ENCODE measurements around the gene GPR55. TPM values are rescaled to one million over a fixed set of nuclear protein-coding genes. Genes with fewer than 3 reads are reported as not detected.

Gene GPR55
- total and polyA plus RNA-seq, 2 donors (not counting 3 experiments of a cell fraction or from before 2014, with no cell fraction given): not detected

- BruUV-seq (replicated peaks): no TSS peak
- Histone ChIP-seq H3K9ac (replicated peaks; ENCODE audit: extremely low read depth, insufficient read depth, low read length) (no peak overlapping the region), H3K4me1 (ENCODE audit: control insufficient read depth, extremely low read depth, insufficient read depth, low read length) (no peaks in the 10 kb centered on the region), H3K9me3 (replicated peaks; ENCODE audit: control insufficient read depth, insufficient read depth, low read length) (no peaks in the 10 kb centered on the region), H3K4me3 (replicated peaks in 1 of 3; ENCODE audit: insufficient read depth in 1 of 3, low read depth in 1 of 3, low read length in 3 of 3) (no peak overlapping the region), H3K4me2 (ENCODE audit: insufficient read depth, low read length) (no peak overlapping the region), H3K27ac (ENCODE audit: insufficient read depth, low read depth, low read length) (no peak overlapping the region), H3K36me3 (ENCODE audit: control insufficient read depth in 2 of 2, extremely low read depth in 1 of 2, insufficient read depth in 2 of 2, low read length in 2 of 2) (no peaks in the 10 kb centered on the region), H2AFZ (ENCODE audit: low read depth, low read length) (no peak overlapping the region), H4K20me1 (replicated peaks; ENCODE audit: control insufficient read depth, extremely low read depth, insufficient read depth, low read length) (no peaks in the 10 kb centered on the region), H3K79me2 (ENCODE audit: control insufficient read depth, insufficient read depth, low read length) (no peaks in the 10 kb centered on the region), H3K27me3 (ENCODE audit: control insufficient read depth in 2 of 2, insufficient read depth in 2 of 2, low read length in 2 of 2) (no peaks in the 10 kb centered on the region), H3K9me1 (replicated peaks; ENCODE audit: control insufficient read depth, extremely low read depth, insufficient read depth, low read length) (no peaks in the 10 kb centered on the region)
- FAIRE-seq (no peak), DNase-seq (ENCODE audit: low read depth, low spot score) (no peak)
- intact Hi-C loops (cut with micrococcal nuclease) (no loop called here), dilution Hi-C loops (cut with MboI; ENCODE audit: extremely low pct_ligation_motif_present, low sequenced_read_pairs) (no loop called here)
- POLR2A ChIA-PET: no interaction called here
- CTCF ChIA-PET: interaction anchor here (1.0 to 1.3 kb wide), 2 partner anchors 57 to 82 kb away, joined by 3 to 5 read pairs; no protein-coding TSS in a partner anchor
- no peak for TF ChIP-seq POLR2A (IDR thresholded peaks at IDR 0.05; ENCODE audit: low read depth, low read length)
Observed at GRCh38 chr2:230930149-230930780, 5.2 kb upstream of the GPR55 start.

GRCh38 chr2:230929381-230930148 lies 4.5 kb upstream of the GPR55 start:
- no peak for FAIRE-seq
- POLR2A ChIA-PET: no interaction called here
- H3K4me1 ChIP-seq (ENCODE audit: control insufficient read depth, extremely low read depth, insufficient read depth, low read length): no peaks in the 10 kb centered on the region

More at GRCh38 chr2:230929381-230930148, 4.5 kb upstream of the GPR55 start:
- Histone ChIP-seq H3K79me2 (ENCODE audit: control insufficient read depth, insufficient read depth, low read length) (no peaks in the 10 kb centered on the region), H2AFZ (ENCODE audit: low read depth, low read length) (no peak overlapping the region), H3K9me3 (replicated peaks; ENCODE audit: control insufficient read depth, insufficient read depth, low read length) (no peaks in the 10 kb centered on the region), H3K4me3 (replicated peaks in 1 of 3; ENCODE audit: insufficient read depth in 1 of 3, low read depth in 1 of 3, low read length in 3 of 3) (no peak overlapping the region), H3K27me3 (ENCODE audit: control insufficient read depth in 2 of 2, insufficient read depth in 2 of 2, low read length in 2 of 2) (no peaks in the 10 kb centered on the region), H3K9me1 (replicated peaks; ENCODE audit: control insufficient read depth, extremely low read depth, insufficient read depth, low read length) (no peaks in the 10 kb centered on the region), H3K4me2 (ENCODE audit: insufficient read depth, low read length) (no peak overlapping the region), H3K36me3 (ENCODE audit: control insufficient read depth in 2 of 2, extremely low read depth in 1 of 2, insufficient read depth in 2 of 2, low read length in 2 of 2) (no peaks in the 10 kb centered on the region), H3K9ac (replicated peaks; ENCODE audit: extremely low read depth, insufficient read depth, low read length) (no peak overlapping the region), H4K20me1 (replicated peaks; ENCODE audit: control insufficient read depth, extremely low read depth, insufficient read depth, low read length) (no peaks in the 10 kb centered on the region), H3K27ac (ENCODE audit: insufficient read depth, low read depth, low read length) (no peak overlapping the region)
- BruUV-seq (replicated peaks): no TSS peak
- DNase-seq (ENCODE audit: low read depth, low spot score): no peak
- CTCF ChIA-PET: interaction anchor here (1.0 to 1.3 kb wide), 2 partner anchors 57 to 81 kb away, joined by 3 to 5 read pairs; no protein-coding TSS in a partner anchor
- dilution Hi-C loops (cut with MboI; ENCODE audit: extremely low pct_ligation_motif_present, low sequenced_read_pairs) (no loop called here), intact Hi-C loops (cut with micrococcal nuclease) (no loop called here)
- TF ChIP-seq POLR2A (IDR thresholded peaks at IDR 0.05; ENCODE audit: low read depth, low read length) (no peak), MYC (IDR thresholded peaks at IDR 0.05; ENCODE audit: low read depth, low read length) (no peak), MAX (IDR thresholded peaks at IDR 0.05; ENCODE audit: insufficient read depth, insufficient read length) (no peak), GATA2 (IDR thresholded peaks at IDR 0.05; ENCODE audit: insufficient read depth, insufficient read length, low read depth, low read length) (no peak), JUN (IDR thresholded peaks at IDR 0.05; ENCODE audit: borderline replicate concordance, insufficient read depth, insufficient read length, low read depth) (no peak), EZH2 (IDR thresholded peaks at IDR 0.05; ENCODE audit: borderline replicate concordance, low read depth, low read length, severe bottlenecking) (no peak)

Measured in endothelial cell of umbilical vein (primary cell).